DOHH2 (cell line): ENCODE data around the gene CACNA1A.
"Not testable (repeated sequence)": the region's sequence is repeated elsewhere in the genome, so short reads cannot be mapped to it uniquely, and the experiment has no call there.

Experiments
- CTCF ChIP-seq: fragments of 200-600 bp; sonication (generic); IDR thresholded peaks from one replicate; pipeline ENCODE4 v1.5.1; 2014; ENCODE audit warnings: antibody characterized with exemption, mild to moderate bottlenecking, low read depth, low read length; ENCODE audit not compliant: poor library complexity, severe bottlenecking
- EZH2phosphoT487 ChIP-seq: fragments of 200-600 bp; sonication (generic); IDR thresholded peaks from 2 replicates; pipeline ENCODE4 v1.6.1; 2017; ENCODE audit warnings: borderline replicate concordance, mild to moderate bottlenecking, antibody characterized with exemption, low read length, moderate library complexity, mixed read lengths

GRCh38 chr19:13186688-13187087 is 319.6 kb downstream of the CACNA1A start:
- TF ChIP-seq CTCF, EZH2phosphoT487: not testable (repeated sequence)
